Natural killer cell treated with Interleukin-12 subunit alpha and Interleukin-12 subunit beta and Interleukin-15 and Interleukin-18, amount 100 ng/mL, for 72 hours (primary cell): ENCODE measurements around the gene TSPAN17. TPM values are rescaled to one million over a fixed set of nuclear protein-coding genes. Genes with fewer than 3 reads are reported as not detected.

Experiments
- ATAC-seq, 2 donors: fragments of 150-1000 bp; cut with Tn5 transposase in 1 of 2; sonication (Bioruptor Pico), chemical (Tn5 transposase) in 1 of 2; 2 replicates each; pipeline ENCODE4 v1.10.0; 2021
- DNase-seq: peaks from one replicate; pipeline ENCODE4 v3.0.0; 2022; ENCODE audit warnings: low spot score
- H3K27ac Mint-ChIP-seq, 2 donors: 1 replicate in 1 of 2; 2 replicates in 1 of 2; pipeline ENCODE4 v1.8.0; 2022; ENCODE audit warnings: mixed read lengths in 2 of 2, mild to moderate bottlenecking in 1 of 2, moderate library complexity in 1 of 2
- H3K27me3 Mint-ChIP-seq, 2 donors: 1 replicate in 1 of 2; 2 replicates in 1 of 2; pipeline ENCODE4 v1.8.0; 2022; ENCODE audit warnings: mixed read lengths in 2 of 2
- H3K36me3 Mint-ChIP-seq: one replicate; pipeline ENCODE4 v1.8.0; 2022; ENCODE audit warnings: mixed read lengths
- H3K4me1 Mint-ChIP-seq, 2 donors: 1 replicate in 1 of 2; 2 replicates in 1 of 2; pipeline ENCODE4 v1.8.0; 2022; ENCODE audit warnings: low read depth in 2 of 2, mixed read lengths in 2 of 2, mild to moderate bottlenecking in 1 of 2
- H3K4me3 Mint-ChIP-seq: one replicate; pipeline ENCODE4 v1.8.0; 2022; ENCODE audit warnings: mixed read lengths
- H3K9me3 Mint-ChIP-seq: 2 replicates; pipeline ENCODE4 v1.8.0; 2022; ENCODE audit warnings: mixed read lengths
- total RNA-seq, 2 donors: library from RNA; stranded (reverse); gene quantifications; one replicate each; pipeline ENCODE4 v1.2.3, GENCODE V29; 2022

Gene TSPAN17
- total RNA-seq, 2 donors from 2014 or later = 48.9 to 67.6 TPM

DNA sequence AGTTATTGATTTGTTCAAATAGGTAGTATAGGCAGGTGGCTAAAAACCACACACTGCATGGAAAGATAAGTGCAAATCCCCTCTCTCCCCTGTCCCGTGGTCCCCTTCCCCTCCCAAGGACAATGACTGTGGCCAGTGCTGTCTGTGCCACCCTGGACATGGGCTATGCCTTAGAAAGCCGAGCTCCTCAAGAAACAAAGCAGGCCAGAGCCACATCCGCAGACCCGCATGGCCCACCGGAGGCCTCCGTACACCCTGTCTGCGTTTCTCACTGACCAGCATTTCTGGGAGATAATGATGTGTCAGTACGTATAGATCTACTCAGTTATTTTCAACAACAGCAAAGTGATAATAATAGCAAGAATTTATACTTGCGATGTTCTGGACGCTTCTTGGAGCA is 16.3 kb downstream of the TSPAN17 start:
- H3K4me3 Mint-ChIP-seq = no peak overlapping the region
- ATAC-seq (no peak), DNase-seq (no peak)
- peaks cover 22 to 28% of the 10 kb centered on the region in 2 donors for H3K27me3 Mint-ChIP-seq
- H3K9me3 Mint-ChIP-seq = no peaks in the 10 kb centered on the region
- no peak overlapping the region for H3K27ac Mint-ChIP-seq
- H3K36me3 Mint-ChIP-seq = no peaks in the 10 kb centered on the region
- peaks cover 15 to 23% of the 10 kb centered on the region in 2 donors for H3K4me1 Mint-ChIP-seq

DNA sequence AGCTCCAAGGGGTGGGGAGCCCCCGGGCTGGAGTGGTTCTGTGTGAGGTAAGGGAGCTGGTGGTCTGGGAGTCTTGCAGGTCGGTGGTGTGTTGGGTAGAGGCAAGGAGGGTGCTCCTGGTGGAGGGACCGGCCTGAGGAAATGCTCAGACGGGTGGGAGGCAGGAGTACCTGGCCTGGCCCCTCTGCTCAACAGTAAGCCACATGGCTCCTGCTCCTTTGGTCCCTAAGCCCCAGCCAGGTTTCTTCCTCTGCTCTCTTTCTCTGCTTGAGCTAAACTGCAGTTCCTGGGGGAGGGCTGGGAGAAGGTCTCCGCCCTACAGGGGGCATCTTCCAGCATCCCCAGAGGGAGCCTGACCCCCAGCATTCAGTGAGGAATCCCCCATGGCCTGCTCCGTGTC is 17.2 kb downstream of the TSPAN17 start:
- no peak for ATAC-seq
- H3K36me3 Mint-ChIP-seq = no peaks in the 10 kb centered on the region
- H3K4me3 Mint-ChIP-seq = no peak overlapping the region
- H3K27ac Mint-ChIP-seq = no peak overlapping the region
- no peaks in the 10 kb centered on the region for H3K9me3 Mint-ChIP-seq
- peaks cover 8 to 14% of the 10 kb centered on the region in 2 donors for H3K4me1 Mint-ChIP-seq
- peaks cover 22 to 28% of the 10 kb centered on the region in 2 donors for H3K27me3 Mint-ChIP-seq
- no peak for DNase-seq

DNA sequence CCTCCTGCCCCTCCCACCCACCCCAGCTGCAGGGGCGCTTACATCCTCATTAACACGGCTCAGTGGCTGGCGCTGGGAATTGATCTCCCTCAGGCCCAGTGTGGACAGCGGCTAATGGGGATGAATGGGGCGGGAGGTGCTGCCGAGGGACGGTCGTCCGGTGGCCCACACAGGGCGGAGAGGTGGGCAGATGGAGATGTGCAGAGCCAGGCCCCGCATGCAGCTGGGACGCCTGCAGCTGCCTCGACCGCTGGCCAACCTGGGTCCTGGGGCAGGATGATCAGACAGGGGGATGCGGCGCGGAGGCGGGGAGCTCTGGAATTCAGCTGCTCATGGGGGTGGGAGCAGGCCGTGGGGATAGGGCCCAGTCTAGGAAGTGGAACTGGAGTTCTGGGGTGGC is 17.6 kb downstream of the TSPAN17 start:
- Mint-ChIP-seq H3K36me3 (no peaks in the 10 kb centered on the region), H3K27ac (no peak overlapping the region), H3K4me3 (no peak overlapping the region), H3K27me3 (peaks cover 23 to 28% of the 10 kb centered on the region in 2 donors), H3K9me3 (no peaks in the 10 kb centered on the region), H3K4me1 (peaks cover 5 to 10% of the 10 kb centered on the region in 2 donors)
- DNase-seq (no peak), ATAC-seq (no peak)

DNA sequence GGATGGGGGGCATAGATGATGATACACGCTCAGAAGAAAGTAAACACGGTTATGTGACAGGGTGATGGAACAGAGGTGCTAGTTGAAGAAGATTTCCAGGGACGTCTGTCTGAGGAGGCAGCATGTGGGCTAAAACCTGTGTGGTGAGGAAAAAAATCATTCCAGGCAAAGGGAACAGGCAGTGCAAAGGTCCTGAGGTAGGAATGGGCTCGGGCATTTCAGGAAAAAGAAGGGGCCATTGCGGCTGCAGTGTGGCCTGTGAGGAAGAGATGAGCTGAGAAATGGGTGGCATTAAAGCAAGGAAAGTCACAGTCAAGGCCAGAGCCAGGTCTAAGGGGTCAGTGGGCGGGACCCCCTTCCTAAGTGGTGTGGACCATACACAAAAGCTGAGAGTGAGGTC is 18.2 kb downstream of the TSPAN17 start:
- peaks cover 4 to 6% of the 10 kb centered on the region in 2 donors for H3K4me1 Mint-ChIP-seq
- H3K4me3 Mint-ChIP-seq = no peak overlapping the region
- ATAC-seq (no peak), DNase-seq (no peak)
- H3K27me3 Mint-ChIP-seq = peaks cover 22 to 28% of the 10 kb centered on the region in 2 donors
- no peaks in the 10 kb centered on the region for H3K36me3 Mint-ChIP-seq
- no peak overlapping the region for H3K27ac Mint-ChIP-seq
- H3K9me3 Mint-ChIP-seq = no peaks in the 10 kb centered on the region

DNA sequence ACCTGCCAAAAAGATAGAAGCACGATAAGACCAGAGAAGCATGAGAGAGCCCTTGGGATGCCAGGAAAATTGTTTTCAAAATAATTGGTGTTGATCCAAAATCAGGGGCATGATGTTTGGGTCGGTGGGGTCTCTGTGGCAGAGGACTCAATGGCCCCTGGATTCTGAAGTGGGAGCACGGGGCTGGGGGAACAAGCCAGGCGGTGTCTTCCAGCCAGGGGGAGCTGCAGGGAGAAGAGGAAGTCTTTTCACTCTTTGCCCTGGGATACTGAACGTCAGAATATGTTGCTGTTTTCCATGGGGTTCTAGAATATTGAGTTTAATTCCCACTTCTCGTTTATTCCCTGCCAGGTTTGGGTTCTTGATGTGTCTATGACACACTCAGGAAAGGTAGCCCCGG is 20.4 kb downstream of the TSPAN17 start:
- no peaks in the 10 kb centered on the region for H3K9me3 Mint-ChIP-seq
- H3K4me1 Mint-ChIP-seq = no peaks in the 10 kb centered on the region
- H3K27me3 Mint-ChIP-seq = peaks cover 32 to 35% of the 10 kb centered on the region in 2 donors
- no peak for ATAC-seq
- no peak overlapping the region for H3K27ac Mint-ChIP-seq
- no peak for DNase-seq
- H3K4me3 Mint-ChIP-seq = no peak overlapping the region
- H3K36me3 Mint-ChIP-seq = no peaks in the 10 kb centered on the region

DNA sequence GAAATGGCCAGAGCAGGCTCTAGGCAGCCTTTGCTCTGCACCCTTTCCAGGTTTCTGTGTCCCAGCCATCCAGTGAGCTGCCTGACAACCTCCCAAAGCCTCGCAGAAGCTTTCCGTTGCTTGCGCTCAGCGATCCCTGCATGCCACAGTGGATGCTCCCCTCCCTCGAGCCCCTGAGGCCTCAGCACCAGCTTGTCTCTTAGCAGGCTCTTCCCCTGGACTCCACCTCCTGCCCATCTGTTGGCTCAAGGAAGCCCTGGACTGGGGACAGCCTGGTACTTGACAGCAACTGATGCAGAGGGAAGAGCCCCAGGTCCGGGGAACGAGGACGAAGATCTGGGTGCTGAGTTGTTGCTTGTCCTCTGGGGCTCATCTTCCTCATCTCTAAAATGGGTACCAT is 23.2 kb downstream of the TSPAN17 start:
- DNase-seq (no peak), ATAC-seq (no peak)
- Mint-ChIP-seq H3K27ac (no peak overlapping the region), H3K4me1 (peaks cover 7 to 12% of the 10 kb centered on the region in 2 donors), H3K4me3 (no peak overlapping the region), H3K9me3 (no peaks in the 10 kb centered on the region), H3K36me3 (no peaks in the 10 kb centered on the region), H3K27me3 (peaks cover 22 to 23% of the 10 kb centered on the region in 2 donors)

DNA sequence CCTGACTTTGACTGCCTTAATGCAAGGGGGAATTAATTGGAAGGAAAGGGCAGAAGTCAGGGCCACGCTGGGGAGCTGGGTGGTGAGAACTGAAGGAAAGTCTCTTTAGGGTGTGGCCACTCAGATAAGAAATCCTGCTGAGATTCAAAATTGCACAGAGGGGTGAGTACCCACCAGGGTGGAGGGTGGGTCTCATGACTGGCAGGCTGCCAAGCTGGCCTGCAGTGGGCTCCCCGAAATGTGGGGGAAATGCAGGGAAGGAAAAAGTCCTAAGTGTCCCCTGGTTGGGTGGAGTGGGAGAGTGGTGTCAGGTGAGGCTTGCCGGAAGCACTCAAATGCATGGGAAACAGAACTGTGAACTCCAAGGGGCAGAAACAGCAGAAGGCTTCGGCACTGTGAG is 24.1 kb downstream of the TSPAN17 start:
- Mint-ChIP-seq H3K4me3 (no peak overlapping the region), H3K27me3 (peaks cover 18 to 20% of the 10 kb centered on the region in 2 donors), H3K9me3 (no peaks in the 10 kb centered on the region), H3K27ac (no peak overlapping the region), H3K36me3 (no peaks in the 10 kb centered on the region), H3K4me1 (peaks cover 7 to 12% of the 10 kb centered on the region in 2 donors)
- DNase-seq (no peak), ATAC-seq (no peak)

DNA sequence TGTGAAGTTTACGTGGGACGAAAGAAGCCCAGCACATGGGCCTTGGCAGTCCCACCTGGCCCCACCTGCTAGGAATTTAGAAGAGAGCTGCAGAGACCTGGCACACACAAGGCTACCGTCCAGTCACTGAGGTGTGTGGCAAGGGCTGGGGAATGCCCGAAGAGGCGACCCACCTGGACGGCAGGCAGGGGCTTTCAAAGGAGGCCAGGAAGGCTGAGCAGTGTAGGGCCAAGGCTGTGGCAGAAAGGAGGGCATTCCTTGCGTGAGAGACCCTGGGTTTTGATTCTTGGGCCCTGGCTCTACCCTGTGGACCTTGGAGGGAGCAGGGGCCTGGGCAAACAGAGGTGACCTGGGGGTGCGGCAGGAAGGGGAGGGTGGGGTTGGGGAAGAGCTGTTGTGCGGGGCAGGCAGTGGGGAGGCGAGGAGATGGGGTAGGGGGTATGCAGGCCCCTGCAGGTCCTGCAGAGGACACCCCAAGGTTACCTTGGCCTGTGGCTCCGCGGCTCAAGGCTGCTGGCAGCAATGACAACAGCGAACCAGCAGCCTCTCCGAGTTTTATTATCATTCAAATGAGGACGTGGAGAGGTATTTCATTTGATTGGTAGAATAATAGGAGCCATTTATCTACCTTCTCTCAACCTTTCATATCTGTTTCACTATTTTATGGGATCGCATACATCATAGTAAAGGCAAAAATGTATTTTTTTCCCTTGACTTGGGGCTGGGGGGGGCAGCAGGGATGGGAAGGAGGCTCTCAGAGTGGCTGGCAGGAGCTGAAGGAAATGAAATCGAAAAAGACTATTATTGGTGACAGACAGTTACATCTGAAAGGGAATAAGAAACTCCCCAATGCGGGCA is 24.8 kb downstream of the TSPAN17 start:
- DNase-seq (peak; percentile 0), ATAC-seq (no peak)
- H3K27me3 Mint-ChIP-seq = peaks cover 13 to 20% of the 10 kb centered on the region in 2 donors
- no peaks in the 10 kb centered on the region for H3K9me3 Mint-ChIP-seq
- H3K36me3 Mint-ChIP-seq = no peaks in the 10 kb centered on the region
- H3K27ac Mint-ChIP-seq = no peak overlapping the region
- H3K4me3 Mint-ChIP-seq = no peak overlapping the region
- H3K4me1 Mint-ChIP-seq = peaks cover 7 to 12% of the 10 kb centered on the region in 2 donors

DNA sequence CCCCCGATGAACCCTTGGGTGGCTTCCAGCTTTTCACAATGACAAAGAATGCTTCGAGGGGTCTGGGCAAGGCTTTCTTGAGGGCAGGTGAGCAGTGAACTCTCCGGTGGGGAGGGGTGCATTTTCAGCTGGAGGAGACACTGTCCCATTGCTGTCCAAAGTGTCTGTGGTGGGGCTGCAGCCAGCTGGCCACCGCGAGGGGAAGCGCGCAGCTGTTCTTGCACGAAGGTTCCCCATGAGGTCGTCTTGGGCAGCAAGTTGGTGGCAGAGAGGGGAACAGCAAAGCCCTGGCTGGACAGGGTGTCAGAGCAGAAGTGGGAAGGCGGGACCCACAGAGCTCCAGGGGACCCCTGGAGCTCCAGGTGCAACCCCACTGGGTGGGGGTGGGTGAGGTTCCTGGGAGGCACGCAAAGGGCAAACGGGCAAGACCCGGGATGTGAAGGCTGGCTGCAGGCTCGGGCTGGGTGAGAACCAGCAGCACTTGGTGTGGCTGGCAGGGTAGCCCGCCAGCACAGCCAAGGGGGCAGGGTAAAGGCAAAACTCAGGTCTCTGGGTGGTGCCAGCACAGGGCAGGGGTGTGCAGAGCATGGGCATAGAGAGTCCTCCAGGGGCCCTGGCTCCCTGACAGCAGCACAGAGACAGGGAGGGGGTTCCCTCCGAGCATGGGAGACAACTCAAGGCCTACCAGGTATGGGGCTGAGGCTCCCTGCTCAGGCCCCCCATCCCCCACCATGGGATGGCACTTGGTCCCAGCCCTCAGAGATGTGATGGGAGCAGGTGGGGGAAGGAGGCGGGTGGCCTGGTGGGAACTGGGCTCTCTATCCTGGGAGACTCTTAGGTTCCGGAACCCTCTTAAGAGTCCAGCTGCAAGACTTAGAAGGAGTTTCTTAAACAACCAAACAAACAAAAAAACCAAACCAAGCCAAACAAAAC is 26.6 kb downstream of the TSPAN17 start:
- Mint-ChIP-seq H3K27me3 (peaks cover 18 to 27% of the 10 kb centered on the region in 2 donors), H3K9me3 (no peaks in the 10 kb centered on the region), H3K27ac (no peak overlapping the region), H3K4me3 (no peak overlapping the region), H3K36me3 (no peaks in the 10 kb centered on the region), H3K4me1 (peaks cover 7 to 12% of the 10 kb centered on the region in 2 donors)
- no peak for DNase-seq
- no peak for ATAC-seq

DNA sequence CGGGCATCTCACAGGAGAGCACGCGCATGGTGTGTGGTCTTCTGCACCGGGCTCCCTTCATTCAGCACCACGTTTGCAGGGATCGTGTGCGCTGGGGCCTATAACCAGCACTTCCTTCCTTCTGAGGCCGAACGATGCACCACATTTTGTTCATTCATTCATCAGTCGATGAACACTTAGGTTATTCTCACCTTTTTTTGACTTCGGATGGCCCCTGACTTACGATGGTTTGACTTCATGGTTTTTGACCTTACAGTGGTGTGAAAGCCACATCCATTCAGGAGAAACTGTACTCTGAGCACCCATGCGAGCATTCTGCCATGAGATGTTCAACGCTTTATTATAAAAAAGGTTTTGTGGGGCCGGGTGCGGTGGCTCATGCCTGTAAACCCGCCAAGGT is 27.5 kb downstream of the TSPAN17 start:
- H3K4me1 Mint-ChIP-seq = peaks cover 7 to 12% of the 10 kb centered on the region in 2 donors
- no peak overlapping the region for H3K27ac Mint-ChIP-seq
- no peaks in the 10 kb centered on the region for H3K36me3 Mint-ChIP-seq
- peak; percentile 22 to 31 for ATAC-seq
- no peaks in the 10 kb centered on the region for H3K9me3 Mint-ChIP-seq
- H3K4me3 Mint-ChIP-seq = no peak overlapping the region
- no peak for DNase-seq
- H3K27me3 Mint-ChIP-seq = peaks cover 25 to 30% of the 10 kb centered on the region in 2 donors

DNA sequence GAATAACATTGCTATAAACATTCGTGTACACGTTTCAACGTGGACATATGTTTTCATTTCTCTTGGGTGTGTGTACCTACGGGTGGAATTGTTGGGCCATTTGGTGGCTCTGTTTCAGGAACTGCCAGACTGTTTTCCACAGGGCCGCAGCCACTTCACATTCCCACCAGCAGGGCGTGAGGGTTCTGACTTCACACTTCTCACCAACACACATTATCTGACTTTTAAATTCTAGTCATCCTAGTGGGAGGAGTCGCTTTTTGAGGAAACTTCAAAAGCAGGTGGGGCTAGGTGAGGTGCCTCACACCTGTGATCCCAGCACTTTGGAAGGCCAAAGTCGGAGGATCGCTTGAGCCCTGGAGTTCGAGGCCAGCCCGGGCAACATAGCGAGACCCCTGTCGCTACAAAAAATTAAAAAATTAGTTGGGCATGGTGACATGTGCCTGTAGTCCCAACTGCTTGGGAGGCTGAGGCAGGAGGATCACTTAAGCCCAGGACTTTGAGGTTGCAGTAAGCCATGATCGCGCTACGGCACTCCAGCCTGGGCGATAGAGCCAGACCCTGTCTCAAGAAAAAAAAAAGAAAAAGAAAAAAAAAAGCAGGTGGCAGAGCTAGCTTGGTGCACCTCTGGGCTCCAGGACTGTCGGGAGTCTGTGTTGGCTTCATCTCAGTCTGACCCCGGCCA is 28.5 kb downstream of the TSPAN17 start:
- no peak for DNase-seq
- Mint-ChIP-seq H3K27me3 (peaks cover 29 to 32% of the 10 kb centered on the region in 2 donors), H3K36me3 (no peaks in the 10 kb centered on the region), H3K4me1 (peaks cover 7 to 12% of the 10 kb centered on the region in 2 donors), H3K9me3 (no peaks in the 10 kb centered on the region), H3K27ac (no peak overlapping the region), H3K4me3 (no peak overlapping the region)
- ATAC-seq = no peak

DNA sequence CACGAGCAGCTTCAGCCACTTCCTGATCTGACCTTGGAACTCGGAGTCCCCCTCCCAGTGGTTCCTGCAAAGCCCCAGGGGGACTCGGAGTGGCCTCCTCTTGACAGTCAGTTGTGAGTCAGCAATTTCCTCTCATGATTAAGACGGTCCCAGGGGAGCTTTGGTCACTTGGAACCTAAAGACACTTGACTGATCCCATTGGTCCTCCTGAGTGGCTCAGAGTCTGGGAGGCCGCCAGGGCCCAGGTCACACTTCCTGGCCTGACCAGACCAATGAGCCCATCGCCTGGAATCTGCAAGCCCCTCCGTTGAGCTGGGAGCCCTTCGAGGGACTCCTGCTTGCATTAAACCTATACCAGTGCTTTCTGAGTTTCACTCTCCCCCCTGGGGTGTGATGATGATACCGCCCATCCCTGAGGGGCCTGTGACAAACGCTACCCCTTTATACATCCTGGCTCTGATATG is 29.1 kb downstream of the TSPAN17 start:
- Mint-ChIP-seq H3K27me3 (peaks cover 29% of the 10 kb centered on the region in 2 donors), H3K9me3 (no peaks in the 10 kb centered on the region), H3K4me1 (peaks cover 7 to 12% of the 10 kb centered on the region in 2 donors), H3K4me3 (no peak overlapping the region), H3K36me3 (no peaks in the 10 kb centered on the region), H3K27ac (no peak overlapping the region)
- DNase-seq = no peak
- ATAC-seq = no peak

DNA sequence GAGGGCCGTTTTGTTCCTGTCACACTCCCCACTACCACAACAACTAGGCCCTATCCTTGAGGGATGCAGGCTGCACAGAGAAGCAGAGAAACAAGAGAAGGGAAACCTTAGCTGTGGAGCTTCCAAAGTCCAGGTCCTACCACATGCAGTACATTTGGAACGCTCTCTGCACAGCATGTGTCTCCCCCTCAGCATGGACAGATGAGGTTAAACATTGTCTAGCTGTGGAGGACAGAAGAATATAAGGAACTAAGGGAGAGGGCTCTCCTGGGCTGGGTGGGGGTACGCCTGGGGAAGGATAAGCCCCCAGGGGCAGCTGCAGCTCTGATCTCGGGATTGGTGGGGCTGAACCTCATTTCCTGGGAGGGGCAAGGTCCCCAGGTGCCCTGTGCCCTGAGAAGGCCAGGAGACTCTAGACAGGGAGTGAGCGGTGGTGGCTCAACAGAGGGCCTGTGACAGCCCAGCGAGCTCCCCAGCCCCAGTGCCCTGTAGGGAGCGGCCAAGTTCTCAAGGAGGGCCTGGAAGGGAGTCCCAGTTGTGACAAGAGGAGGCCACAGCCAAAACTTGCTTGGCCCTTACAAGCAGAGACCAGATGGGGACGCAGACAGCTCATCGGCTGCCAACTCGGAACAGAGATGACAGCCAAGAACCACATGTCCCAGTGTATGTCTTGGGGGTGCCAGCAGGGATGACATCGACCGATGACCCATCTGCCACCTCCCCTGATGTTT is 30.1 kb downstream of the TSPAN17 start:
- H3K36me3 Mint-ChIP-seq = no peaks in the 10 kb centered on the region

More for the DNA sequence above, 30.1 kb downstream of the TSPAN17 start:
- no peak for ATAC-seq
- Mint-ChIP-seq H3K4me3 (no peak overlapping the region), H3K4me1 (peaks cover 7 to 12% of the 10 kb centered on the region in 2 donors), H3K9me3 (no peaks in the 10 kb centered on the region), H3K27me3 (peaks cover 26 to 33% of the 10 kb centered on the region in 2 donors), H3K27ac (no peak overlapping the region)
- no peak for DNase-seq
